A549 (cell line): ENCODE results near the gene ANO4. TPM values are rescaled to one million over a fixed set of nuclear protein-coding genes. Genes with fewer than 3 reads are reported as not detected.

Experiments used
- ATAC-seq, 2 experiments: fragments of 200-7000 bp in 1 of 2; fragments of >200 bp in 1 of 2; cut with Nextera tagmentation in 1 of 2; cut with Tn5 transposase in 1 of 2; 3 replicates each; pipeline versions ENCODE4 v1.8.0 to v1.9.1; 2018 to 2020; ENCODE audit warnings: mild to moderate bottlenecking in 1 of 2, moderate library complexity in 1 of 2
- CTCF ChIA-PET: fragments of 300-600 bp; sonication (Branson Sonifier 250); formaldehyde crosslinking; extraction: SDS; loops from one replicate; lab custom pipeline; 2021; ENCODE audit warnings: antibody characterized with exemption, inconsistent platforms; lab: Yijun Ruan, JAX
- POLR2A ChIA-PET: fragments of 350-600 bp; formaldehyde crosslinking; extraction: SDS; loops from one replicate; lab custom pipeline; 2021; ENCODE audit warnings: antibody characterized with exemption, inconsistent platforms; lab: Yijun Ruan, JAX
- DNase-seq, 2 experiments: peaks; one replicate each; pipeline versions ENCODE4 v3.0.0 to v3.0.0-alpha.2; 2011 to 2016; ENCODE audit warnings: low read depth in 1 of 2, low spot score in 1 of 2
- FAIRE-seq: peaks from 2 replicates; lab custom pipeline; 2011; peaks lifted over from hg19 to GRCh38; lab: Jason Lieb, UNC
- H3K27ac ChIP-seq, 2 experiments: fragments of >200 bp; sonication (Bioruptor Twin); formaldehyde crosslinking; 3 replicates each; pipeline ENCODE4 v1.5.1; 2016 to 2017
- H3K4me1 ChIP-seq: fragments of >200 bp; sonication (Bioruptor Twin); formaldehyde crosslinking; 3 replicates; pipeline ENCODE4 v1.6.1; 2016
- H3K4me2 ChIP-seq: fragments of >200 bp; sonication (Bioruptor Twin); formaldehyde crosslinking; 3 replicates; pipeline ENCODE4 v1.6.1; 2016
- H3K4me3 ChIP-seq: fragments of >200 bp; sonication (Bioruptor Twin); formaldehyde crosslinking; 3 replicates; pipeline ENCODE4 v1.5.1; 2016
- H3K9me3 ChIP-seq: fragments of >200 bp; sonication (Bioruptor Twin); formaldehyde crosslinking; 3 replicates; pipeline ENCODE4 v1.6.1; 2016
- CBX8 ChIP-seq: fragments of 200-600 bp; sonication (generic); IDR thresholded peaks from 2 replicates; pipeline ENCODE4 v1.6.1; 2016
- CHD4 ChIP-seq: fragments of 200-600 bp; sonication (generic); IDR thresholded peaks from 2 replicates; pipeline ENCODE4 v1.6.1; 2016; ENCODE audit warnings: antibody characterized with exemption, mild to moderate bottlenecking, borderline replicate concordance
- EHMT2 ChIP-seq: fragments of 200-600 bp; sonication (generic); IDR thresholded peaks from 2 replicates; pipeline ENCODE4 v1.6.1; 2016; ENCODE audit warnings: antibody characterized with exemption, low read depth, mild to moderate bottlenecking, moderate library complexity
- FOSL2 ChIP-seq, 2 experiments: fragments of 450-650 bp in 1 of 2; fragments of >200 bp in 1 of 2; sonication (Bioruptor Twin) in 1 of 2; formaldehyde crosslinking; IDR thresholded peaks; 2 replicates each; pipeline versions ENCODE4 v1.5.0 to v1.6.1; 2016 to 2020; ENCODE audit warnings: mild to moderate bottlenecking in 1 of 2, moderate library complexity in 1 of 2
- HDAC2 ChIP-seq: fragments of 200-600 bp; sonication (generic); IDR thresholded peaks from 2 replicates; pipeline ENCODE4 v1.6.1; 2016
- KDM1A ChIP-seq: fragments of 200-600 bp; sonication (generic); IDR thresholded peaks from 2 replicates; pipeline ENCODE4 v1.6.1; 2016; ENCODE audit warnings: low read depth, mild to moderate bottlenecking
- KDM5A ChIP-seq: fragments of 200-600 bp; sonication (generic); IDR thresholded peaks from 2 replicates; pipeline ENCODE4 v1.6.1; 2016; ENCODE audit warnings: antibody characterized with exemption, mild to moderate bottlenecking
- MAZ ChIP-seq: fragments of 150-350 bp; IDR thresholded peaks from 2 replicates; pipeline ENCODE4 v1.6.1; 2014; ENCODE audit warnings: antibody characterized with exemption, low read depth, low read length, borderline replicate concordance
- NFE2L2 ChIP-seq: fragments of 150-350 bp; conservative IDR thresholded peaks from 2 replicates; pipeline ENCODE4 v1.6.1; 2014; ENCODE audit warnings: low read length
- POLR2A ChIP-seq: IDR thresholded peaks from 2 replicates; pipeline ENCODE4 v1.6.1; 2012; ENCODE audit warnings: mild to moderate bottlenecking, low read length
- RAD21 ChIP-seq, 2 experiments: fragments of >200 bp in 1 of 2; sonication (Bioruptor Twin) in 1 of 2; formaldehyde crosslinking in 1 of 2; IDR thresholded peaks in 1 of 2; conservative IDR thresholded peaks in 1 of 2; 2 replicates in 1 of 2; 3 replicates in 1 of 2; pipeline ENCODE4 v1.6.1; 2012 to 2018; ENCODE audit warnings: inconsistent platforms in 1 of 2
- RCOR1 ChIP-seq: fragments of 150-350 bp; IDR thresholded peaks from 2 replicates; pipeline ENCODE4 v1.6.1; 2014; ENCODE audit warnings: antibody characterized with exemption, low read length, low read depth
- RNF2 ChIP-seq: fragments of 200-600 bp; sonication (generic); IDR thresholded peaks from 2 replicates; pipeline ENCODE4 v1.6.1; 2016; ENCODE audit warnings: low read depth, mild to moderate bottlenecking, antibody characterized with exemption, moderate library complexity, borderline replicate concordance
- TFCP2L1 ChIP-seq: fragments of 250-450 bp; sonication (Bioruptor Pico); IDR thresholded peaks from 2 replicates; pipeline ENCODE4 v1.5.0; 2021; ENCODE audit warnings: mild to moderate bottlenecking
- ZC3H11A ChIP-seq: fragments of 450-650 bp; IDR thresholded peaks from 2 replicates; pipeline ENCODE4 v1.6.1; 2014; ENCODE audit warnings: antibody characterized with exemption, mild to moderate bottlenecking
- WGBS: methylation state at CpG from one replicate; pipeline ENCODE4 v1.1.6; 2017; ENCODE audit errors: missing lambda C conversion rate; 5-methylcytosine and 5-hydroxymethylcytosine counted together
- polyA plus RNA-seq, 4 experiments: library from polyadenylated mRNA; depleted of rRNA in 3 of 4; stranded (reverse); fragments of >200 nt; fragmentation: RNase III in 1 of 4; extraction: RNeasy Plus Mini Kit Qiagen cat#74134 plus additional on column Dnase treatment in 1 of 4; gene quantifications; 2 replicates in 3 of 4; 3 replicates in 1 of 4; pipeline ENCODE4 v1.2.3, GENCODE V29; 2011 to 2017
- TF ChIP-seq, protein P1 (sequence below): fragments of >200 bp; sonication (Bioruptor Twin); formaldehyde crosslinking; IDR thresholded peaks from 2 replicates; pipeline ENCODE4 v1.6.1; 2016
- TF ChIP-seq, protein P2 (sequence below): fragments of 200-600 bp; sonication (generic); IDR thresholded peaks from 2 replicates; pipeline ENCODE4 v1.6.1; 2016; ENCODE audit warnings: antibody characterized with exemption, mild to moderate bottlenecking, moderate library complexity
- TF ChIP-seq, protein P3 (sequence below): IDR thresholded peaks from 2 replicates; pipeline ENCODE4 v1.6.1; 2012
- TF ChIP-seq, protein P4 (sequence below): fragments of >200 bp; sonication (Bioruptor Twin); formaldehyde crosslinking; IDR thresholded peaks from 3 replicates; pipeline ENCODE4 v1.6.1; 2016

Gene ANO4
- polyA plus RNA-seq, 2 of the 4 experiments (the other 2 are of a cell fraction) = 0.17 TPM; not detected in 1

DNA sequence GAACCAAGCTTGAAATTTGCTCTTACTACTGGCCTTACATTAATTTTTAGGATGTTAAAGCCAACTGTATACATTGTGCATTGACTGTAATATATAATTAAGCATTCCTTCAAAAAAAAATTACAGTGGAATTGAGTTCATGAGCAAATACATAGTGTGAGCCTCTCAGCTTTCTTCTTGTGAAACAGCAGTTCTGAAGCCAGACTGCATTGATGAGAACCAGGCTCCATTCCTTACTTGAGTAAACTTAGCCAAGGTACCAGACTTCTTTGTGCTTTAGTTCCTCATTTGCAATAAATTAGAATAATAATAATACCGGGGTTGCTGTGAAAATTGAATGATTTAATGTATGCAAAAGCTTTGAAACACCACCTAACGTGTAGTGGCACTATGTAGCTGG is 169.5 kb downstream of the ANO4 start:
- Histone ChIP-seq H3K4me1 (no peaks in the 10 kb centered on the region), H3K27ac (no peak overlapping the region), H3K9me3 (no peaks in the 10 kb centered on the region), H3K4me2 (no peak overlapping the region), H3K4me3 (no peak overlapping the region)
- ChIA-PET CTCF (no interaction called here), POLR2A (no interaction called here)
- ATAC-seq (no peak), FAIRE-seq (no peak), DNase-seq (no peak)
- TF ChIP-seq, protein P1, sequence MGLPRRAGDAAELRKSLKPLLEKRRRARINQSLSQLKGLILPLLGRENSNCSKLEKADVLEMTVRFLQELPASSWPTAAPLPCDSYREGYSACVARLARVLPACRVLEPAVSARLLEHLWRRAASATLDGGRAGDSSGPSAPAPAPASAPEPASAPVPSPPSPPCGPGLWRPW = no peak
- TF ChIP-seq KDM1A (no peak), HDAC2 (no peak), CBX8 (no peak), RNF2 (no peak), EHMT2 (no peak), RAD21 (conservative IDR thresholded peaks at IDR 0.05 in 1 of 2, IDR thresholded peaks at IDR 0.05 in 1 of 2) (no peak), MAZ (no peak), ZC3H11A (no peak), FOSL2 (IDR thresholded peaks at IDR 0.05) (no peak), FOSL2 (CRISPR knock-in tag; IDR thresholded peaks at IDR 0.05) (no peak), POLR2A (no peak), KDM5A (no peak), NFE2L2 (no peak)
- TF ChIP-seq, protein P2, sequence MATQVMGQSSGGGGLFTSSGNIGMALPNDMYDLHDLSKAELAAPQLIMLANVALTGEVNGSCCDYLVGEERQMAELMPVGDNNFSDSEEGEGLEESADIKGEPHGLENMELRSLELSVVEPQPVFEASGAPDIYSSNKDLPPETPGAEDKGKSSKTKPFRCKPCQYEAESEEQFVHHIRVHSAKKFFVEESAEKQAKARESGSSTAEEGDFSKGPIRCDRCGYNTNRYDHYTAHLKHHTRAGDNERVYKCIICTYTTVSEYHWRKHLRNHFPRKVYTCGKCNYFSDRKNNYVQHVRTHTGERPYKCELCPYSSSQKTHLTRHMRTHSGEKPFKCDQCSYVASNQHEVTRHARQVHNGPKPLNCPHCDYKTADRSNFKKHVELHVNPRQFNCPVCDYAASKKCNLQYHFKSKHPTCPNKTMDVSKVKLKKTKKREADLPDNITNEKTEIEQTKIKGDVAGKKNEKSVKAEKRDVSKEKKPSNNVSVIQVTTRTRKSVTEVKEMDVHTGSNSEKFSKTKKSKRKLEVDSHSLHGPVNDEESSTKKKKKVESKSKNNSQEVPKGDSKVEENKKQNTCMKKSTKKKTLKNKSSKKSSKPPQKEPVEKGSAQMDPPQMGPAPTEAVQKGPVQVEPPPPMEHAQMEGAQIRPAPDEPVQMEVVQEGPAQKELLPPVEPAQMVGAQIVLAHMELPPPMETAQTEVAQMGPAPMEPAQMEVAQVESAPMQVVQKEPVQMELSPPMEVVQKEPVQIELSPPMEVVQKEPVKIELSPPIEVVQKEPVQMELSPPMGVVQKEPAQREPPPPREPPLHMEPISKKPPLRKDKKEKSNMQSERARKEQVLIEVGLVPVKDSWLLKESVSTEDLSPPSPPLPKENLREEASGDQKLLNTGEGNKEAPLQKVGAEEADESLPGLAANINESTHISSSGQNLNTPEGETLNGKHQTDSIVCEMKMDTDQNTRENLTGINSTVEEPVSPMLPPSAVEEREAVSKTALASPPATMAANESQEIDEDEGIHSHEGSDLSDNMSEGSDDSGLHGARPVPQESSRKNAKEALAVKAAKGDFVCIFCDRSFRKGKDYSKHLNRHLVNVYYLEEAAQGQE = no peak
- TF ChIP-seq, protein P3, sequence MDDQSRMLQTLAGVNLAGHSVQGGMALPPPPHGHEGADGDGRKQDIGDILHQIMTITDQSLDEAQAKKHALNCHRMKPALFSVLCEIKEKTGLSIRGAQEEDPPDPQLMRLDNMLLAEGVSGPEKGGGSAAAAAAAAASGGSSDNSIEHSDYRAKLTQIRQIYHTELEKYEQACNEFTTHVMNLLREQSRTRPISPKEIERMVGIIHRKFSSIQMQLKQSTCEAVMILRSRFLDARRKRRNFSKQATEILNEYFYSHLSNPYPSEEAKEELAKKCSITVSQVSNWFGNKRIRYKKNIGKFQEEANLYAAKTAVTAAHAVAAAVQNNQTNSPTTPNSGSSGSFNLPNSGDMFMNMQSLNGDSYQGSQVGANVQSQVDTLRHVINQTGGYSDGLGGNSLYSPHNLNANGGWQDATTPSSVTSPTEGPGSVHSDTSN = no peak
- WGBS = 1% methylated on average over 2 of the region's 2 CpGs

DNA sequence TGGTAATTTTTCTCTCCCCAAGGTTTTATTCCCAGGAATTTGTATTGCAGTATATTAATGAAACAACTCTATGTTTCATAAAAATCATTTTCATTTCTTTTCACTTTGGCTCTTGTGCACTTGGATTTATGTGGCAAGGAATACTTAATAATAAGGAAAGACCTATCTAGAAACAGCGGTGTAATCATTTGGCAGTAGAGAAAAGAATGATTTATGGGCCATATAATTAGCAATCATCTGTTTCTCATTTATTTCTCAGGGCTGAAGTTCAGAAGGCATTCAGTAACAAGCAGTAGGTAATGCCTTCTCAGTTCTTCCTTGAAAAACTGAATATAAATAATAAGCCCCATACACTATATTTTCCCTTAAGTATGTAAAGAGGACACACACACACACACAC is 172.6 kb downstream of the ANO4 start:
- POLR2A ChIA-PET = no interaction called here
- 15% methylated on average over 1 of the region's 1 CpG for WGBS
- no peaks in the 10 kb centered on the region for H3K9me3 ChIP-seq
- TF ChIP-seq TFCP2L1 (CRISPR knock-in tag) = no peak
- TF ChIP-seq RCOR1 = no peak
- TF ChIP-seq, protein P4, sequence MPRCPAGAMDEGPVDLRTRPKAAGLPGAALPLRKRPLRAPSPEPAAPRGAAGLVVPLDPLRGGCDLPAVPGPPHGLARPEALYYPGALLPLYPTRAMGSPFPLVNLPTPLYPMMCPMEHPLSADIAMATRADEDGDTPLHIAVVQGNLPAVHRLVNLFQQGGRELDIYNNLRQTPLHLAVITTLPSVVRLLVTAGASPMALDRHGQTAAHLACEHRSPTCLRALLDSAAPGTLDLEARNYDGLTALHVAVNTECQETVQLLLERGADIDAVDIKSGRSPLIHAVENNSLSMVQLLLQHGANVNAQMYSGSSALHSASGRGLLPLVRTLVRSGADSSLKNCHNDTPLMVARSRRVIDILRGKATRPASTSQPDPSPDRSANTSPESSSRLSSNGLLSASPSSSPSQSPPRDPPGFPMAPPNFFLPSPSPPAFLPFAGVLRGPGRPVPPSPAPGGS = no peak
- no peak for TF ChIP-seq RAD21 (conservative IDR thresholded peaks at IDR 0.05 in 1 of 2, IDR thresholded peaks at IDR 0.05 in 1 of 2)
- TF ChIP-seq, protein P2 = no peak
- TF ChIP-seq, protein P1 = no peak
- no peak for TF ChIP-seq CHD4
- TF ChIP-seq, all 56 proteins: peak for 0
- H3K4me1 ChIP-seq = no peaks in the 10 kb centered on the region
- H3K27ac ChIP-seq = no peak overlapping the region
- ATAC-seq = no peak
- CTCF ChIA-PET = no interaction called here
- no peak for DNase-seq
- H3K4me3 ChIP-seq = no peak overlapping the region
- no peak for FAIRE-seq
- H3K4me2 ChIP-seq = no peak overlapping the region
